NCI-H446 (cell line): ENCODE measurements around the gene ZNF598.
"Not testable (repeated sequence)": the region's sequence is repeated elsewhere in the genome, so short reads cannot be mapped to it uniquely, and the experiment has no call there.

Source experiments
- DNase-seq, 2 experiments: peaks; one replicate each; lab custom pipeline; 2025; lab: John Stamatoyannopoulos, UW

Gene ZNF598

DNA sequence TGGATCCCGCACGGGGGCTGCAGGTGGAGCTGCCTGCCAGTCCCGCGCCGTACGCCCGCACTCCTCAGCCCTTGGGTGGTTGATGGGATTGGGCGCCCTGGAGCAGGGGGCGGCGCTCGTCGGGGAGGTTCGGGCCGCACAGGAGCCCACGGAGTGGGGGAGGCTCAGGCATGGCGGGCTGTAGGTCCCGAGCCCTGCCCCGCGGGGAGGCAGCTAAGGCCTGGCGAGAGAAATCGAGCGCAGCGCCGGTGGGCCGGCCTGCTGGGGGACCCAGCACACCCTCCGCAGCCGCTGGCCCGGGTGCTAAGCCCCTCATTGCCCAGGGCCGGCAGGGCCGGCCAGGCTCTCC is 51.5 kb downstream of the ZNF598 start:
- not testable (repeated sequence) for DNase-seq

DNA sequence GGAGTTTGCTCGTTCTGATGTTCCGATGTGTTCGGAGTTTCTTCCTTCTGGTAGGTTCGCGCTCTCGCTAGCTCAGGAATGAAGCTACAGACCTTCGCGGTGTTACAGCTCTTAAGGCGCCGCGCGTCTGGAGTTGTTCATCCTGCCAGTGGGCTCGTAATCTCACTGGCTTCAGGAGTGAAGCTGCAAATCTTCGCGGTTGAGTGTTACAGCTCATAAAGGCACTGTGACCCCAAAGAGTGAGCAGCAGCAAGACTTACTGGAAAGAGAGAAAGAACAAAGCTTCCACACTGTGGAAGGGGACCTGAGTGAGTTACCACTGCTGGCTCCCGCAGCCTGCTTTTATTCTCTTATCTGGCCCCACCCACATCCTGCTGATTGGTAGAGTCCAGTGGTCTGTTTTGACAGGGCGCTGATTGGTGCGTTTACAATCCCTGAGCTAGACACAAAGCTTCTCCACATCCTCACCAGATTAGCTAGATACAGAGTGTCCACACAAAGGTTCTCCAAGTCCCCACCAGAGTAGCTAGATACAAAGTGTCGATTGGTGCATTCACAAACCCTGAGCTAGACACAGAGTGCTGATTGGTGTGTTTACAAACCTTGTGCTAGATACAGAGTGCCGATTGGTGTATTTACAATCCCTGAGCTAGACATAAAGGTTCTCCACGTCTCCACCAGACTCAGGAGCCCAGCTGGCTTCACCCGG is 52.0 kb downstream of the ZNF598 start:
- not testable (repeated sequence) for DNase-seq

DNA sequence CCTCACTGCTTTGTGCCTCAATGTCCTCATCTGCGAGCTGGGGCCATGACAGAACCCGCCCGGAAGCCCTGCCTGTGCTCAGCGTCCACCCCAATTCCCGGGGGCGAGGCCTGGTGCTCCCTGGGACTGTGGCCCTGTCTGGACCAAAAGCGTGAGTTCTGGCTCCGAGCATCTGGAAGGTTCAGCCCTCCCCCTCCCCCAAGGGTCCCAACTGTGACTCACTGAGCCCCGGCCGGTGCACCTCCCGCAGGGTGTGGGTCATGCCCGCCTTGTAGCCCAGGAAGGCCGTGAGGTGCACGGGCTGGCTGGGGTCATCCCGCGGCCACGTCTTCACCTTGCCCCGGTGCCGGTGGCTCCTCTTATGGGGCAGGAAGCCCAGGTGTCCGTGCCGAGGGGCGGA is 55.9 kb downstream of the ZNF598 start:
- no peak for DNase-seq

DNA sequence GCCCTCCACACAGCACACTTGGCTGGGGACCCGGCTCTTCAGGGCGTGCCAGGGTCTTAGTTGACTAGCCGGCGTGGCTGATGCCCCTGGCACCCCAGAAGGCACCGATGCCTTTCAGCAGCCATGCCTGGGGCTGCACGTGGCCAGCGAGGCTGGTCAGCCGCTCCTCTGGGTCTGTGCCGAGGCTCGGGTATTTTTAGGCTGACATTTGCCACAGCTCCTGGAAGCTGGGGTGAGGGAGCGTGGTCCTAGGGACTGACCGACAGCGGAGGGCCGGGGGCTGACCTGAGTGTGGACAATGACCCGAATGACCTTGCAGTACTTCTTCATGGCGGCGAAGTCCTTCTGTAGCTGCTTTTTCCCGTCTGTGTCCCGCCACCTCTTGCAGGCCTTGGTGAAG is 59.1 kb downstream of the ZNF598 start:
- DNase-seq, result no peak

GRCh38 chr16:1950047-1950446 is 59.6 kb downstream of the ZNF598 start:
- DNase-seq, result no peak

GRCh38 chr16:1949507-1949906 is 60.1 kb downstream of the ZNF598 start:
- no peak for DNase-seq
